ENCODE data around the gene AHCTF1.
"Not testable (repeated sequence)": the region's sequence is repeated elsewhere in the genome, so short reads cannot be mapped to it uniquely, and the experiment has no call there.

Gene AHCTF1

GRCh38 chr1:246837418-246838117 is 94.2 kb downstream of the AHCTF1 start:
- no peak for DNase-seq (ENCODE audit: low read depth in 4 of 4, low spot score in 1 of 4)

GRCh38 chr1:246836209-246836966 is 95.4 kb downstream of the AHCTF1 start:
- no peak for DNase-seq (ENCODE audit: low read depth in 4 of 4, low spot score in 1 of 4)

- DNase-seq (ENCODE audit: low read depth in 4 of 4, low spot score in 1 of 4): no peak
Measured at GRCh38 chr1:246831543-246831942, 100.2 kb downstream of the AHCTF1 start.

GRCh38 chr1:246828818-246829217 is 102.9 kb downstream of the AHCTF1 start:
- DNase-seq (ENCODE audit: low read depth in 4 of 4, low spot score in 1 of 4): no peak

- DNase-seq (ENCODE audit: low read depth in 4 of 4, low spot score in 1 of 4): no peak
Measured at GRCh38 chr1:246827396-246827795, 104.4 kb downstream of the AHCTF1 start.

GRCh38 chr1:246825557-246826175 is 106.1 kb downstream of the AHCTF1 start:
- DNase-seq (ENCODE audit: low read depth in 4 of 4, low spot score in 1 of 4): no peak

GRCh38 chr1:246824541-246824940 is 107.2 kb downstream of the AHCTF1 start:
- DNase-seq (ENCODE audit: low read depth in 4 of 4, low spot score in 1 of 4): no peak

GRCh38 chr1:246822154-246822553 is 109.6 kb downstream of the AHCTF1 start:
- not testable (repeated sequence) for DNase-seq (ENCODE audit: low read depth in 4 of 4, low spot score in 1 of 4)

GRCh38 chr1:246820666-246821065 is 111.1 kb downstream of the AHCTF1 start:
- DNase-seq (ENCODE audit: low read depth in 4 of 4, low spot score in 1 of 4): no peak

- DNase-seq (ENCODE audit: low read depth in 4 of 4, low spot score in 1 of 4): not testable (repeated sequence)
Measured at GRCh38 chr1:246817778-246818177, 114.0 kb downstream of the AHCTF1 start.

- no peak for DNase-seq (ENCODE audit: low read depth in 4 of 4, low spot score in 1 of 4)
Measured at GRCh38 chr1:246815693-246816270, 116.0 kb downstream of the AHCTF1 start.

DNA sequence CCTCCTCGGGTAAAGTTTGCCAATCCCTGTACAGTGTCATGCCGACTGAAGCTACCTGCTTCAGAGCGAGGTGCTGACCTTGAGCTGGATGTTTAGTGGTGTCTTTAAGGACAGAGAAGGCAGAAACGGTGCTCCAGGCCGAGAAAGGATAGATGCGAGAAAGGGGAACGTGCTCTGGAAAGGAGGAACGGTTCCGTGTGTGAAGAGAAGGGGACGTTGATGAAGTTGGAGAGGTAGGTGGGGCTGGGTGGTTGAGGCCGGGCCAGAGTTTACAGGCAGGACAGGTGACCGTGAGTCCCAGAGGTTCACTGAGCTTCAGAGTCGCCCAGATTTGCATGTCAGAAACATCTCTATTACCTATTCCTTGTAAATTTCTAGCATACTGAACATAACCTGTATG is 116.9 kb downstream of the AHCTF1 start:
- DNase-seq (ENCODE audit: low read depth in 4 of 4, low spot score in 1 of 4): no peak

DNA sequence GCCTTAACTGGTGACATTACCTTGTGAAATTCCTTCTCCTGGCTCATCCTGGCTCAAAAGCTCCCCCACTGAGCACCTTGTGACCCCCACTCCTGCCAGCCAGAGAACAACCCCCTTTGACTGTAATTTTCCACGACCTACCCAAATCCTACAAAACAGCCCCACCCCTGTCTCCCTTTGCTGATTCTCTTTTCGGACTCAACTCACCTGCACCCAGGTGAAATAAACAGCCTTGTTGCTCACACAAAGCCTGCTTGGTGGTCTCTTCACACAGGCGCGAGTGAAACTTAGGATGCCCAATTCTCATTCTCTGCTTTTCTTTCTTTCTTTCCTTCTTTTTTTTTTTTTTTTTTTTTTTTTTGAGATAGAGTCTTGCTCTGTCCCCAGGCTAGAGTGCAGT is 118.4 kb downstream of the AHCTF1 start:
- not testable (repeated sequence) for DNase-seq (ENCODE audit: low read depth in 4 of 4, low spot score in 1 of 4)

GRCh38 chr1:246811985-246812384 is 119.8 kb downstream of the AHCTF1 start:
- DNase-seq (ENCODE audit: low read depth in 4 of 4, low spot score in 1 of 4): no peak

- DNase-seq (ENCODE audit: low read depth in 4 of 4, low spot score in 1 of 4): no peak
Measured at GRCh38 chr1:246809473-246809872, 122.3 kb downstream of the AHCTF1 start.

DNA sequence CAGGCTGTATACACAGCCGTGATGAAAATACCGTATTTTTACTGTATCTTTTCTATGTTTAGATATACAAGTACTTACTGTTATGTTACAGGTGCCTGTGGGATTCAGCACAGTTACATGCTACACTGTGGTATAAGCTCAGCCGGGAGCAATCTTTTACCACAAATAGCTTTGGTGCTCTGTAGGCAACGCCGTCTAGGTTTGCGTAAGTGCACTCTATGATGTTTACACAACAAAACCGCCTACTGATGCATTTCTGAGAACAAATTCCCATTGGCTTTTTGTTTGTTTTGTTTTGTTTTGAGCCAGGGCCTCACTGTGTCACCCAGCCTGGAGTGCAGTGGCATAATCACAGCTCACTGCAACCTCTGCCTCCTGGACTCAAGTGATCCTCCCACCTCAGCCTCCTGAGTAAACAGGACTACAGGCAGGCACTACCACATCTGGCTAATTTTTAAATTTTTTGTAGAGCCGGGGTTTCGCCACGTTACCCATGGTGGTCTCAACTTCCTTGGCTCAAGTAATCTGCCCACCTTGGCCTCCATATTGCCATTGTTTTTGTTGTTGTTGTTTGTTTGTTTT is 126.5 kb downstream of the AHCTF1 start:
- DNase-seq (ENCODE audit: low read depth in 4 of 4, low spot score in 1 of 4): no peak

DNA sequence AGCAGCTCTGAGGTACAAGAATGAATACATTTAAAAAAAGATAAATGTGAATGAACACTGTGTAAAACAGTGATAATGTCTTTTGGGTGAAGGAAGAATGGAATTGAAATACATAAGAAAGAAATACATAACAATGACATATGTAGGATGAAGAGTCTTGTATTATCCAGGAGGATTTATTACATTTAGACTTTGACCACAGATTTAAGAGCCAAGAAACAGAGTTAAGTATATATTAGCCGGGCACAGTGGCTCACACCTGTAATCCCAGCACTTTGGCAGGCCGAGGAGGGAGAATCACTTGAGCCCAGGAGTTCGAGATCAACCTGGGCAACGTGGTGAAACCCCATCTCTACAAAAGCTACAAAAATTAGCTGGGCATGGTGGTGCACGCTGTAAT is 127.9 kb downstream of the AHCTF1 start:
- no peak for DNase-seq (ENCODE audit: low read depth in 4 of 4, low spot score in 1 of 4)

DNA sequence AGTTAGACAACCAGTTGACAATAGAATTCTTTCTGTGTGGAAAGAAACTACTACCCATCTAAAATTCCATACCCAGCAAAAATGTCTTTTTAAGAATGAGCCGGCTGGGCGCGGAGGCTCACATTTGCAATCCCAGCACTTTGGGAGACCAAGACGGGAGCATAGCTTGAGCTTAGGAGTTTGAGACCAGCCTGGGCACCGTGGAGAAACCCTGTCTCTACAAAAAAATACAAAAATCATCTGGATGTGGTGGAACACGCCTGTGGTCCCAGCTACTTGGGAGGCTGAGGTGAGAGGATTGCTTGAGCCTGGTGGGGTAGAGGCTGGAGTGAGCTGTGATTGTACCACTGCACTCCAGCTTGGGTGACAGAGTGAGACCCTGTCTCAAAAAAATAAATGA is 128.4 kb downstream of the AHCTF1 start:
- DNase-seq (ENCODE audit: low read depth in 4 of 4, low spot score in 1 of 4): no peak

- DNase-seq (ENCODE audit: low read depth in 4 of 4, low spot score in 1 of 4): no peak
Measured at GRCh38 chr1:246801241-246802020, 130.3 kb downstream of the AHCTF1 start.

- no peak for DNase-seq (ENCODE audit: low read depth in 4 of 4, low spot score in 1 of 4)
Measured at GRCh38 chr1:246800756-246801155, 131.0 kb downstream of the AHCTF1 start.

- DNase-seq (ENCODE audit: low read depth in 4 of 4, low spot score in 1 of 4): no peak
Measured at GRCh38 chr1:246800356-246800755, 131.4 kb downstream of the AHCTF1 start.

Data from stimulated activated CD4-positive, alpha-beta T cell treated with anti-CD3 and anti-CD28 coated beads, Interleukin-1b, Interleukin-23, amount 100 ng/mL, for 24 hours (primary cell).